HK-2 (cell line): ENCODE measurements around the gene JARID2.
A peak's percentile ranks its signal among the peaks of the same experiment; 100 is the strongest.

Source experiments
- DNase-seq: peaks from one replicate; pipeline ENCODE4 v3.0.0-alpha.2; 2018; ENCODE audit not compliant: unreplicated experiment

The JARID2 gene

GRCh38 chr6:15245361-15246216 lies at the start of gene JARID2:
TSS of gene JARID2 (plus strand) at chr6:15246069. CDS start at chr6:15246540, 471 bp downstream.
- DNase-seq, result peak; percentile 97

GRCh38 chr6:15200087-15200486 lies 45.8 kb upstream of the JARID2 start:
- no peak for DNase-seq

- peak; percentile 69 for DNase-seq
Observed at GRCh38 chr6:15205321-15205720, 40.5 kb upstream of the JARID2 start.

GRCh38 chr6:15206887-15207286 lies 39.0 kb upstream of the JARID2 start:
- no peak for DNase-seq

GRCh38 chr6:15207923-15208322 lies 37.9 kb upstream of the JARID2 start:
- peak; percentile 35 for DNase-seq

GRCh38 chr6:15213838-15214400 lies 31.9 kb upstream of the JARID2 start:
- no peak for DNase-seq

GRCh38 chr6:15218401-15218800 lies 27.5 kb upstream of the JARID2 start:
- no peak for DNase-seq

- DNase-seq, result no peak
Observed at GRCh38 chr6:15220062-15220461, 25.8 kb upstream of the JARID2 start.

GRCh38 chr6:15227827-15228318 lies 18.0 kb upstream of the JARID2 start:
- DNase-seq, result no peak

GRCh38 chr6:15230827-15231226 lies 15.0 kb upstream of the JARID2 start:
- DNase-seq, result no peak

GRCh38 chr6:15232836-15233510 lies 12.9 kb upstream of the JARID2 start:
- DNase-seq, result no peak

- DNase-seq, result no peak
Observed at GRCh38 chr6:15234068-15234758, 11.7 kb upstream of the JARID2 start.

GRCh38 chr6:15239616-15240364 lies 6.1 kb upstream of the JARID2 start:
- DNase-seq, result no peak

GRCh38 chr6:15242503-15242902 lies 3.4 kb upstream of the JARID2 start:
- DNase-seq, result no peak

GRCh38 chr6:15242937-15243614 lies 2.8 kb upstream of the JARID2 start:
- DNase-seq, result no peak

GRCh38 chr6:15243910-15244619 lies 1.8 kb upstream of the JARID2 start:
- DNase-seq, result no peak

GRCh38 chr6:15244620-15245360 lies 1.1 kb upstream of the JARID2 start:
- peak; percentile 25 for DNase-seq

- no peak for DNase-seq
Observed at GRCh38 chr6:15246217-15246665, 372 bp downstream of the JARID2 start.
